ENCODE results near the gene QRSL1. TPM values are rescaled to one million over a fixed set of nuclear protein-coding genes. Genes with fewer than 3 reads are reported as not detected.

The QRSL1 gene
- total and polyA plus RNA-seq, 2 experiments from 2014 or later, result 18.4 to 19.3 TPM

DNA sequence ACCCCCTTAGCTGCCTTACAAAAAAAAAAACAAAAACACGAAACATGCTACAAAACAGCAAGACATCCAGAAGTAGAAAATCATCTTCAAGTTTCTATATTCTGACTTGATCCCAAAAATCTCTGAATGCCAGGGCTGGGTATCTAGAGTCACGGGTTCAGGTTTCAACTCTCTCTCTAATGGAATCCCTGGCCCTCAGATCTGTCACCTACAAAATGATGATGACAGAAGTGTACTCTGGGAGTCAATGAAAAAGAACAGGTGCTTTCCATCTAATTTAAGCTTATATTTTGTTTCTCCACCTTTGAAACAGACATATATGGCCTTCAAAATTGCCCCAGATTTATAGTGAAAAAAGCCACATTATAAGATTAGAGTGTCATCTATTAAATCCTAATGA is 18.3 kb upstream of the QRSL1 start:
- TF ChIP-seq CREB1 (CRISPR knock-in tag; IDR thresholded peaks at IDR 0.05; ENCODE audit: low read depth) (no peak), EZH2 (IDR thresholded peaks at IDR 0.05; ENCODE audit: low read depth, unreplicated experiment) (no peak), EZH2phosphoT487 (IDR thresholded peaks at IDR 0.05; ENCODE audit: unreplicated experiment) (no peak), STAT1 (IDR thresholded peaks at IDR 0.05; ENCODE audit: unreplicated experiment) (no peak), JUNB (IDR thresholded peaks at IDR 0.05; ENCODE audit: unreplicated experiment) (no peak), ZNF114 (CRISPR knock-in tag; IDR thresholded peaks at IDR 0.05) (no peak), NANOG (IDR thresholded peaks at IDR 0.05; ENCODE audit: borderline replicate concordance) (no peak), ZNF331 (CRISPR knock-in tag; IDR thresholded peaks at IDR 0.05; ENCODE audit: low read depth) (no peak), POLR2AphosphoS5 (IDR thresholded peaks at IDR 0.05; ENCODE audit: low read depth) (no peak)
- TF ChIP-seq, protein P1, sequence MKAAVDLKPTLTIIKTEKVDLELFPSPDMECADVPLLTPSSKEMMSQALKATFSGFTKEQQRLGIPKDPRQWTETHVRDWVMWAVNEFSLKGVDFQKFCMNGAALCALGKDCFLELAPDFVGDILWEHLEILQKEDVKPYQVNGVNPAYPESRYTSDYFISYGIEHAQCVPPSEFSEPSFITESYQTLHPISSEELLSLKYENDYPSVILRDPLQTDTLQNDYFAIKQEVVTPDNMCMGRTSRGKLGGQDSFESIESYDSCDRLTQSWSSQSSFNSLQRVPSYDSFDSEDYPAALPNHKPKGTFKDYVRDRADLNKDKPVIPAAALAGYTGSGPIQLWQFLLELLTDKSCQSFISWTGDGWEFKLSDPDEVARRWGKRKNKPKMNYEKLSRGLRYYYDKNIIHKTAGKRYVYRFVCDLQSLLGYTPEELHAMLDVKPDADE (IDR thresholded peaks at IDR 0.05), result no peak
- TF ChIP-seq, protein P2, sequence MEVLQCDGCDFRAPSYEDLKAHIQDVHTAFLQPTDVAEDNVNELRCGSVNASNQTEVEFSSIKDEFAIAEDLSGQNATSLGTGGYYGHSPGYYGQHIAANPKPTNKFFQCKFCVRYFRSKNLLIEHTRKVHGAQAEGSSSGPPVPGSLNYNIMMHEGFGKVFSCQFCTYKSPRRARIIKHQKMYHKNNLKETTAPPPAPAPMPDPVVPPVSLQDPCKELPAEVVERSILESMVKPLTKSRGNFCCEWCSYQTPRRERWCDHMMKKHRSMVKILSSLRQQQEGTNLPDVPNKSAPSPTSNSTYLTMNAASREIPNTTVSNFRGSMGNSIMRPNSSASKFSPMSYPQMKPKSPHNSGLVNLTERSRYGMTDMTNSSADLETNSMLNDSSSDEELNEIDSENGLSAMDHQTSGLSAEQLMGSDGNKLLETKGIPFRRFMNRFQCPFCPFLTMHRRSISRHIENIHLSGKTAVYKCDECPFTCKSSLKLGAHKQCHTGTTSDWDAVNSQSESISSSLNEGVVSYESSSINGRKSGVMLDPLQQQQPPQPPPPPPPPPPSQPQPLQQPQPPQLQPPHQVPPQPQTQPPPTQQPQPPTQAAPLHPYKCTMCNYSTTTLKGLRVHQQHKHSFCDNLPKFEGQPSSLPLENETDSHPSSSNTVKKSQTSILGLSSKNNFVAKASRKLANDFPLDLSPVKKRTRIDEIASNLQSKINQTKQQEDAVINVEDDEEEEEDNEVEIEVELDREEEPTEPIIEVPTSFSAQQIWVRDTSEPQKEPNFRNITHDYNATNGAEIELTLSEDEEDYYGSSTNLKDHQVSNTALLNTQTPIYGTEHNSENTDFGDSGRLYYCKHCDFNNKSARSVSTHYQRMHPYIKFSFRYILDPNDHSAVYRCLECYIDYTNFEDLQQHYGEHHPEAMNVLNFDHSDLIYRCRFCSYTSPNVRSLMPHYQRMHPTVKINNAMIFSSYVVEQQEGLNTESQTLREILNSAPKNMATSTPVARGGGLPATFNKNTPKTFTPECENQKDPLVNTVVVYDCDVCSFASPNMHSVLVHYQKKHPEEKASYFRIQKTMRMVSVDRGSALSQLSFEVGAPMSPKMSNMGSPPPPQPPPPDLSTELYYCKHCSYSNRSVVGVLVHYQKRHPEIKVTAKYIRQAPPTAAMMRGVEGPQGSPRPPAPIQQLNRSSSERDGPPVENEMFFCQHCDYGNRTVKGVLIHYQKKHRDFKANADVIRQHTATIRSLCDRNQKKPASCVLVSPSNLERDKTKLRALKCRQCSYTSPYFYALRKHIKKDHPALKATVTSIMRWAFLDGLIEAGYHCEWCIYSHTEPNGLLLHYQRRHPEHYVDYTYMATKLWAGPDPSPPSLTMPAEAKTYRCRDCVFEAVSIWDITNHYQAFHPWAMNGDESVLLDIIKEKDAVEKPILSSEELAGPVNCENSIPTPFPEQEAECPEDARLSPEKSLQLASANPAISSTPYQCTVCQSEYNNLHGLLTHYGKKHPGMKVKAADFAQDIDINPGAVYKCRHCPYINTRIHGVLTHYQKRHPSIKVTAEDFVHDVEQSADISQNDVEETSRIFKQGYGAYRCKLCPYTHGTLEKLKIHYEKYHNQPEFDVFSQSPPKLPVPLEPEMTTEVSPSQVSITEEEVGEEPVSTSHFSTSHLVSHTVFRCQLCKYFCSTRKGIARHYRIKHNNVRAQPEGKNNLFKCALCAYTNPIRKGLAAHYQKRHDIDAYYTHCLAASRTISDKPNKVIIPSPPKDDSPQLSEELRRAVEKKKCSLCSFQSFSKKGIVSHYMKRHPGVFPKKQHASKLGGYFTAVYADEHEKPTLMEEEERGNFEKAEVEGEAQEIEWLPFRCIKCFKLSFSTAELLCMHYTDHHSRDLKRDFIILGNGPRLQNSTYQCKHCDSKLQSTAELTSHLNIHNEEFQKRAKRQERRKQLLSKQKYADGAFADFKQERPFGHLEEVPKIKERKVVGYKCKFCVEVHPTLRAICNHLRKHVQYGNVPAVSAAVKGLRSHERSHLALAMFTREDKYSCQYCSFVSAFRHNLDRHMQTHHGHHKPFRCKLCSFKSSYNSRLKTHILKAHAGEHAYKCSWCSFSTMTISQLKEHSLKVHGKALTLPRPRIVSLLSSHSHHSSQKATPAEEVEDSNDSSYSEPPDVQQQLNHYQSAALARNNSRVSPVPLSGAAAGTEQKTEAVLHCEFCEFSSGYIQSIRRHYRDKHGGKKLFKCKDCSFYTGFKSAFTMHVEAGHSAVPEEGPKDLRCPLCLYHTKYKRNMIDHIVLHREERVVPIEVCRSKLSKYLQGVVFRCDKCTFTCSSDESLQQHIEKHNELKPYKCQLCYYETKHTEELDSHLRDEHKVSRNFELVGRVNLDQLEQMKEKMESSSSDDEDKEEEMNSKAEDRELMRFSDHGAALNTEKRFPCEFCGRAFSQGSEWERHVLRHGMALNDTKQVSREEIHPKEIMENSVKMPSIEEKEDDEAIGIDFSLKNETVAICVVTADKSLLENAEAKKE (CRISPR knock-in tag; IDR thresholded peaks at IDR 0.05), result no peak
- TF ChIP-seq, protein P3, sequence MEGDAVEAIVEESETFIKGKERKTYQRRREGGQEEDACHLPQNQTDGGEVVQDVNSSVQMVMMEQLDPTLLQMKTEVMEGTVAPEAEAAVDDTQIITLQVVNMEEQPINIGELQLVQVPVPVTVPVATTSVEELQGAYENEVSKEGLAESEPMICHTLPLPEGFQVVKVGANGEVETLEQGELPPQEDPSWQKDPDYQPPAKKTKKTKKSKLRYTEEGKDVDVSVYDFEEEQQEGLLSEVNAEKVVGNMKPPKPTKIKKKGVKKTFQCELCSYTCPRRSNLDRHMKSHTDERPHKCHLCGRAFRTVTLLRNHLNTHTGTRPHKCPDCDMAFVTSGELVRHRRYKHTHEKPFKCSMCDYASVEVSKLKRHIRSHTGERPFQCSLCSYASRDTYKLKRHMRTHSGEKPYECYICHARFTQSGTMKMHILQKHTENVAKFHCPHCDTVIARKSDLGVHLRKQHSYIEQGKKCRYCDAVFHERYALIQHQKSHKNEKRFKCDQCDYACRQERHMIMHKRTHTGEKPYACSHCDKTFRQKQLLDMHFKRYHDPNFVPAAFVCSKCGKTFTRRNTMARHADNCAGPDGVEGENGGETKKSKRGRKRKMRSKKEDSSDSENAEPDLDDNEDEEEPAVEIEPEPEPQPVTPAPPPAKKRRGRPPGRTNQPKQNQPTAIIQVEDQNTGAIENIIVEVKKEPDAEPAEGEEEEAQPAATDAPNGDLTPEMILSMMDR (conservative IDR thresholded peaks at IDR 0.05; ENCODE audit: low read depth in 2 of 2), result no peak
- TF ChIP-seq, protein P4, sequence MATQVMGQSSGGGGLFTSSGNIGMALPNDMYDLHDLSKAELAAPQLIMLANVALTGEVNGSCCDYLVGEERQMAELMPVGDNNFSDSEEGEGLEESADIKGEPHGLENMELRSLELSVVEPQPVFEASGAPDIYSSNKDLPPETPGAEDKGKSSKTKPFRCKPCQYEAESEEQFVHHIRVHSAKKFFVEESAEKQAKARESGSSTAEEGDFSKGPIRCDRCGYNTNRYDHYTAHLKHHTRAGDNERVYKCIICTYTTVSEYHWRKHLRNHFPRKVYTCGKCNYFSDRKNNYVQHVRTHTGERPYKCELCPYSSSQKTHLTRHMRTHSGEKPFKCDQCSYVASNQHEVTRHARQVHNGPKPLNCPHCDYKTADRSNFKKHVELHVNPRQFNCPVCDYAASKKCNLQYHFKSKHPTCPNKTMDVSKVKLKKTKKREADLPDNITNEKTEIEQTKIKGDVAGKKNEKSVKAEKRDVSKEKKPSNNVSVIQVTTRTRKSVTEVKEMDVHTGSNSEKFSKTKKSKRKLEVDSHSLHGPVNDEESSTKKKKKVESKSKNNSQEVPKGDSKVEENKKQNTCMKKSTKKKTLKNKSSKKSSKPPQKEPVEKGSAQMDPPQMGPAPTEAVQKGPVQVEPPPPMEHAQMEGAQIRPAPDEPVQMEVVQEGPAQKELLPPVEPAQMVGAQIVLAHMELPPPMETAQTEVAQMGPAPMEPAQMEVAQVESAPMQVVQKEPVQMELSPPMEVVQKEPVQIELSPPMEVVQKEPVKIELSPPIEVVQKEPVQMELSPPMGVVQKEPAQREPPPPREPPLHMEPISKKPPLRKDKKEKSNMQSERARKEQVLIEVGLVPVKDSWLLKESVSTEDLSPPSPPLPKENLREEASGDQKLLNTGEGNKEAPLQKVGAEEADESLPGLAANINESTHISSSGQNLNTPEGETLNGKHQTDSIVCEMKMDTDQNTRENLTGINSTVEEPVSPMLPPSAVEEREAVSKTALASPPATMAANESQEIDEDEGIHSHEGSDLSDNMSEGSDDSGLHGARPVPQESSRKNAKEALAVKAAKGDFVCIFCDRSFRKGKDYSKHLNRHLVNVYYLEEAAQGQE (IDR thresholded peaks at IDR 0.05; ENCODE audit: unreplicated experiment), result no peak
- Mint-ChIP-seq H3K4me3 (no peak overlapping the region; the same call in 2 of the 3 replicates), H3K9me3 (peaks cover 10% of the 10 kb centered on the region), H3K36me3 (ENCODE audit: low read depth) (peaks cover 29% of the 10 kb centered on the region), H3K4me1 (peaks cover 57% of the 10 kb centered on the region), H3K27me3 (ENCODE audit: insufficient read depth, low read depth, poor library complexity) (peaks cover 11% of the 10 kb centered on the region), H3K27ac (no peak overlapping the region)
- no peak overlapping the region for H2AFZ ChIP-seq
- H3K36me3 ChIP-seq (ENCODE audit: insufficient read depth), result no peaks in the 10 kb centered on the region
- H3K27ac ChIP-seq (ENCODE audit: low read depth), result no peak overlapping the region
- H3K9me2 ChIP-seq (ENCODE audit: insufficient read depth), result no peaks in the 10 kb centered on the region
- H3F3A ChIP-seq (replicated peaks; ENCODE audit: low read depth), result peaks cover 12% of the 10 kb centered on the region; the same call in 1 of the 2 replicates
- H3K4me3 ChIP-seq, result no peak overlapping the region
- no peak overlapping the region for H3K4me2 ChIP-seq
- ATAC-seq, result no peak
- peaks cover 41% of the 10 kb centered on the region for H3K4me1 ChIP-seq (ENCODE audit: insufficient read depth)
- H4K20me1 ChIP-seq (replicated peaks; ENCODE audit: insufficient read depth), result no peaks in the 10 kb centered on the region
- no peak for DNase-seq (ENCODE audit: low spot score)
- no peaks in the 10 kb centered on the region for H3K27me3 ChIP-seq (ENCODE audit: insufficient read depth)
- H3K79me2 ChIP-seq (replicated peaks; ENCODE audit: insufficient read depth), result no peaks in the 10 kb centered on the region
